ACC112 (cell line): Measurements from ENCODE around the gene CERK.
"Not testable (repeated sequence)": the region's sequence is repeated elsewhere in the genome, so short reads cannot be mapped to it uniquely, and the experiment has no call there.

Experiments
- H2AFZ ChIP-seq: fragments of 200-600 bp; sonication (generic); one replicate; pipeline ENCODE4 v1.6.0; 2017; ENCODE audit warnings: antibody characterized with exemption, low read length; ENCODE audit not compliant: unreplicated experiment
- H3K27ac ChIP-seq: fragments of 200-600 bp; sonication (generic); 2 replicates; pipeline ENCODE4 v1.5.1; 2014; ENCODE audit warnings: low read depth, mild to moderate bottlenecking, antibody characterized with exemption, low read length, moderate library complexity
- H3K27me3 ChIP-seq: fragments of 200-600 bp; sonication (generic); 2 replicates; pipeline ENCODE4 v1.6.1; 2014; ENCODE audit warnings: mild to moderate bottlenecking, antibody characterized with exemption, low read length, moderate library complexity, mixed read lengths; ENCODE audit not compliant: insufficient read depth
- H3K36me3 ChIP-seq: fragments of 200-600 bp; sonication (generic); 2 replicates; pipeline ENCODE4 v1.6.1; 2016; ENCODE audit warnings: mild to moderate bottlenecking, antibody characterized with exemption, low read length, moderate library complexity, mixed read lengths; ENCODE audit not compliant: insufficient read depth
- H3K4me1 ChIP-seq: fragments of 200-600 bp; sonication (generic); one replicate; pipeline ENCODE4 v1.6.1; 2016; ENCODE audit warnings: low read length, mixed read lengths; ENCODE audit not compliant: insufficient read depth, unreplicated experiment, control insufficient read depth
- H3K4me3 ChIP-seq: fragments of 200-600 bp; sonication (generic); 2 replicates; pipeline ENCODE4 v1.5.1; 2014; ENCODE audit warnings: mild to moderate bottlenecking, low read depth, low read length
- H3K79me2 ChIP-seq: fragments of 200-600 bp; sonication (generic); one replicate; pipeline ENCODE4 v1.6.0; 2016; ENCODE audit warnings: low read length; ENCODE audit not compliant: control insufficient read depth, unreplicated experiment, insufficient read depth

The CERK gene

GRCh38 chr22:46737105-46737975 is 712 bp downstream of the CERK start:
- Histone ChIP-seq H3K27ac (no peak overlapping the region), H3K4me3 (peak overlapping the region; percentile 89), H3K36me3 (no peaks in the 10 kb centered on the region), H3K79me2 (peaks cover 34% of the 10 kb centered on the region), H2AFZ (peak overlapping the region; percentile 60), H3K27me3 (no peaks in the 10 kb centered on the region), H3K4me1 (peaks cover 11% of the 10 kb centered on the region)

- Histone ChIP-seq H3K4me3 (peak overlapping the region; percentile 89), H3K36me3 (no peaks in the 10 kb centered on the region), H3K4me1 (peaks cover 11% of the 10 kb centered on the region), H3K27ac (no peak overlapping the region), H3K79me2 (peaks cover 39% of the 10 kb centered on the region), H3K27me3 (no peaks in the 10 kb centered on the region), H2AFZ (no peak overlapping the region)
Measured at GRCh38 chr22:46736705-46737104, 1.3 kb downstream of the CERK start.

DNA sequence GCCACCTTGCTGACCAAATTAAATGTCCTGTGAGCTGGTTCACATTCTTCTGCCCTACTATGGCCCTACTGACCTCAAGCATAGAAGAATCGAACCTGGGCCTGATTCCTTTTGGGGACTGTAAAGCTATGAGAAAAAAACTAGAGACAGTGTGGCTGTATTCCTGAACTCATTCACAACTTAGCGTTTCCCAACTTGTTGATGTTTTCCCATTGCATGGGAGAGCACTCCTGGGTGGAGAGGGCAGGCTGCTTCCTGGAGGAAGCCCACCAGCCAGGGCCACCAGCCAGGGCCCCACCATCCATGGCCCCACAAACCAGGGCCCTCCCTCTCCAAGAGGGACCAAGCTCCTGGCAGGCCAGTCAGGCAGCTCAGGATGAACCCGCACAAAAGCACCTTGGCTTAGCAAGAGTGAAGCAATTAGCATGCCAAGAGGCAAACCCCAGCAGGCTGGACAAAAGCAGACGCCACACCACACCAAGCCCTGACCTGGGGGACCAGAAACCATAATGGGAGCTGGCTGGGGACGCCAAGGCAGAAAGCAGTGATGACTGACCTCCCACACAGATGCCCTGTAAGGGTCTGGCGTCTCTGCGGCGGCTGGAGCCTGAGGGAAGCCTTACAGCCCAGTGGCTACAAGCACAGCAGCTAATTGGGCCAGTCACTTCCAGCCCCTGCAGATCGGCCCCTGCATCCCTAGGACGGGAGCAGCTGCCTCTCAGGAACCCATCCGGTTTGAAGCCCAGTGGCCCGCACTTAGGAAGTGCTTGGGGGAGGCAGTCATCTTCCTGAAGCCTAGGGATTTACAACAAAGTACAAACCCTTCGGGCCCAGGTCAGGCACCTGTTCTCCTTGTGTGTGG is 2.1 kb downstream of the CERK start:
- H3K4me3 ChIP-seq = peak overlapping the region; percentile 89; the same call in 1 of the 2 replicates
- no peaks in the 10 kb centered on the region for H3K27me3 ChIP-seq
- no peaks in the 10 kb centered on the region for H3K36me3 ChIP-seq
- H3K27ac ChIP-seq = no peak overlapping the region
- H3K4me1 ChIP-seq = peaks cover 11% of the 10 kb centered on the region
- peaks cover 44% of the 10 kb centered on the region for H3K79me2 ChIP-seq
- no peak overlapping the region for H2AFZ ChIP-seq

- Histone ChIP-seq H3K27me3 (no peaks in the 10 kb centered on the region), H3K4me3 (no peak overlapping the region), H2AFZ (no peak overlapping the region), H3K27ac (no peak overlapping the region), H3K36me3 (no peaks in the 10 kb centered on the region), H3K4me1 (peaks cover 11% of the 10 kb centered on the region), H3K79me2 (peaks cover 45% of the 10 kb centered on the region)
Measured at GRCh38 chr22:46734830-46735453, 3.1 kb downstream of the CERK start.

- H3K4me1 ChIP-seq, H2AFZ ChIP-seq, H3K27ac ChIP-seq, H3K4me3 ChIP-seq, H3K27me3 ChIP-seq, H3K36me3 ChIP-seq: not testable (repeated sequence)
- H3K79me2 ChIP-seq = peaks cover 45% of the 10 kb centered on the region
Measured at GRCh38 chr22:46734213-46734722, 3.8 kb downstream of the CERK start.

- Histone ChIP-seq H3K4me1 (peaks cover 4% of the 10 kb centered on the region), H3K4me3 (no peak overlapping the region), H3K36me3 (no peaks in the 10 kb centered on the region), H3K27ac (no peak overlapping the region), H3K79me2 (peaks cover 51% of the 10 kb centered on the region), H3K27me3 (no peaks in the 10 kb centered on the region), H2AFZ (no peak overlapping the region)
Measured at GRCh38 chr22:46732513-46732912, 5.5 kb downstream of the CERK start.

DNA sequence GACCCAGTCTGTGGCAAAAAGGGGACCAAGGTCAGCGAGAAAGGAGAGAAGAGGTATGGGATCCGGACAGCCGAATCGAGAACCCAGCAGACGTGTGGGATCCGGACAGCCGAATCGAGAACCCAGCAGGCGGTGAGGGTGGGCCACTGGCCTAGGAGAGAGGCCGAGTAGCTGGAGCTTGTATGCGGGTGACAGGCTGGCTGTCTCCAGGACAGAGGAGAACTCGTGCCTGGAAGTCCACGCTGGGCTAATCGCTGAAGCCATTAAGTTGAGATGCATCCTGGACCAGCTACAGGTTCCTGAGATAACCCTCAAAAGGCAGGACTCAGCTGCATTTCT is 6.0 kb downstream of the CERK start:
- Histone ChIP-seq H3K27me3 (no peaks in the 10 kb centered on the region), H3K4me3 (no peak overlapping the region), H2AFZ (no peak overlapping the region), H3K79me2 (peaks cover 47% of the 10 kb centered on the region), H3K36me3 (no peaks in the 10 kb centered on the region), H3K4me1 (peaks cover 4% of the 10 kb centered on the region), H3K27ac (no peak overlapping the region)

GRCh38 chr22:46731246-46732040 is 6.6 kb downstream of the CERK start:
- peaks cover 42% of the 10 kb centered on the region for H3K79me2 ChIP-seq
- peaks cover 4% of the 10 kb centered on the region for H3K4me1 ChIP-seq
- H3K27ac ChIP-seq = no peak overlapping the region

GRCh38 chr22:46730568-46731245 is 7.3 kb downstream of the CERK start:
- H3K4me3 ChIP-seq = no peak overlapping the region
- H3K4me1 ChIP-seq = no peaks in the 10 kb centered on the region
- no peaks in the 10 kb centered on the region for H3K27me3 ChIP-seq
- H3K79me2 ChIP-seq = peaks cover 35% of the 10 kb centered on the region
- no peaks in the 10 kb centered on the region for H3K36me3 ChIP-seq
- no peak overlapping the region for H3K27ac ChIP-seq
- H2AFZ ChIP-seq = no peak overlapping the region

More at GRCh38 chr22:46731246-46732040, 6.6 kb downstream of the CERK start:
- H3K27me3 ChIP-seq = no peaks in the 10 kb centered on the region
- no peaks in the 10 kb centered on the region for H3K36me3 ChIP-seq
- no peak overlapping the region for H2AFZ ChIP-seq
- no peak overlapping the region for H3K4me3 ChIP-seq
